Measurements from ENCODE around the gene ATG4A.
A peak's percentile ranks its signal among the peaks of the same experiment; 100 is the strongest.

Gene ATG4A

GRCh38 chrX:108162265-108162664 lies 70.7 kb downstream of the ATG4A start:
- in situ Hi-C loops (cut with HindIII; ENCODE audit: low pct_ligation_motif_present, low pct_unique_long_range_greater_than_20kb, low sequenced_read_pairs) = no loop called here
- DNase-seq = no peak

DNA sequence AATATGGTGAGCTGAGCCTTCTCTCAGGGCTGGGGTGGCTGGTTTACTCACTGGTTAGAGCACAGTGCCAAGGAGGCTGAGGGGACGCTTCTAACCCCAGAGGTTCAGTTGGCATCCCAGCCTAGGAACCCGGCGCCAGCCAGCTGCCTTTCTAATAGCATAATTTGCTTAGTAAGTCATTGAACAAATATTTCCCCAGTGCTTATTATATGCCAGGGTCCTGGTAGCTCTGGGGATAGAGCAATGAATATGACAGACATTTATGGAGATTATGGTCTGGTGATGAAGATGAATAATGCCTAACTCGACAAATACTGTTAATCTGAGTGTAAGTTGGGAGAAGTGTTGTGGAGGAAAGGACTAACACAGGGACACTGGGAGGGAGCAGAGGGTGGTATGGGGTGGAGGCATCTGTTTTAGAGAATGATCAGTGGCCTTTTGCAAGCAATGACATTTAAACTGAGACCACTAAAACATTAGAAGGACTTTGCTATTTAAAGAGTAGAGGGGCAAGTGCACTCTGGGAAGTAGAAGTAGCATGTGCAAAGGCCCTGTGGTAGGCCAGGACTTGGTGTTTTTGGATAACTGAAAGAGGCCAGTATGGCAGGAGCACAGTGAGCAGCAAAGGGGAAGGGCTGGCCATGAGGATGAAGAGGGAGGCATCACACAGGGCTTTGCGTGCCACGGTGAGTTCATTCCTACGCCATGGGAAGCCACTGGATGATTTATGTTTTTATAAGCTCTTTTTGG lies 71.9 kb downstream of the ATG4A start:
- DNase-seq = no peak
- in situ Hi-C loops (cut with HindIII; ENCODE audit: low pct_ligation_motif_present, low pct_unique_long_range_greater_than_20kb, low sequenced_read_pairs) = no loop called here

- in situ Hi-C loops (cut with HindIII; ENCODE audit: low pct_ligation_motif_present, low pct_unique_long_range_greater_than_20kb, low sequenced_read_pairs) = no loop called here
- peak; percentile 48 for DNase-seq
Observed at GRCh38 chrX:108165383-108166111, 74.0 kb downstream of the ATG4A start.

DNA sequence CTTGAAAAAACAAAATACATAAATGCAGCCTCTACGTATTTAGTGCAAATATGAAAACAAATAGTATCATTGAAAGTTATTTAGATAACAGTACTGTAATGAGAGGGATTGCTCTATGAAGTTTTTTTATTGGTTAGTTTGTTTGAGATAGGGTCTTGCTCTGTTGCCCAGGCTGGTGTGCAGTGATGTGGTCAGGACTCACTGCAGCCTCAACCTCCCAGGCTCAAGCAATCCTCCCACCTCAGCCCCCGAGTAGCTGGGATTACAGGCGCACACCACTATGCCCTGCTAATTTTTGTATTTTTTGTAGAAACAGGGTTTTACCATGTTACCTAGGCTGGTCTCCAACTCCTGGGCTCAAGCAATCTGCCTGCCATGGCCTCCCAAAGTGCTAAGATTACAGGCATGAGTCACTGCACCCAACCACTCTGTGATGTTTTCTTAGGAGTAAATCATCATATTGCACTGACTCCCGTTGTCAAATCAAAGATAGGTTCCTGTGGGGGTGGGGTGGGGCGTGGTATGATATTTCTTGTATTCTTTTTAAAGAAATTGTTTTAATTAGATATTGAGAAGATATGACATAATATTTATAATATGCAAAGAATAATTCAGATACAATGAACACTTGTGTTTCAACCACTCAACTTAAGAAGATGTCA lies 75.8 kb downstream of the ATG4A start:
- peak; percentile 48 for DNase-seq
- in situ Hi-C loops (cut with HindIII; ENCODE audit: low pct_ligation_motif_present, low pct_unique_long_range_greater_than_20kb, low sequenced_read_pairs) = no loop called here

- in situ Hi-C loops (cut with HindIII; ENCODE audit: low pct_ligation_motif_present, low pct_unique_long_range_greater_than_20kb, low sequenced_read_pairs) = no loop called here
- no peak for DNase-seq
Observed at GRCh38 chrX:108168961-108169740, 77.6 kb downstream of the ATG4A start.

DNA sequence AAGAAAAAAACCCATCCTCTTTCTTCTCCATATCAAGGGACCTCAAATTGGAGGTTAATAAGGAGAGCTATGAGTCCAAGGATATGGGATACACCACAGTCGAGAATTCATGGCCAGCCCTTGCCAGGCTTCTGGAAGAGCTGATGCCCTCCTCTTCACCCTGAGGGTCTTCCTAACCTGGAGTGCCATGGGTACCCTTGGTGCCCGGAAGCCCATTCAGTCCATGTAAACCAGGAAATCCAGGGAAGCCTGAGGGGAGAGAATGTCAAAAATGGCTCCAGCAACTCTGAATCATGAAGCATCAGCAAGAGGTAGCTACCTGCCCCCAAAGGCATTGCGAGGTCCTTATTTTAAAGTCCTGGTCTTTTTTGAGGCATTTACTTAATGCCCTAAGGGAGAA lies 78.2 kb downstream of the ATG4A start:
- in situ Hi-C loops (cut with HindIII; ENCODE audit: low pct_ligation_motif_present, low pct_unique_long_range_greater_than_20kb, low sequenced_read_pairs) = no loop called here
- no peak for DNase-seq

- no peak for DNase-seq
- in situ Hi-C loops (cut with HindIII; ENCODE audit: low pct_ligation_motif_present, low pct_unique_long_range_greater_than_20kb, low sequenced_read_pairs) = no loop called here
Observed at GRCh38 chrX:108171671-108172070, 80.1 kb downstream of the ATG4A start.

- DNase-seq = no peak
- in situ Hi-C loops (cut with HindIII; ENCODE audit: low pct_ligation_motif_present, low pct_unique_long_range_greater_than_20kb, low sequenced_read_pairs) = no loop called here
Observed at GRCh38 chrX:108173874-108174273, 82.3 kb downstream of the ATG4A start.

- in situ Hi-C loops (cut with HindIII; ENCODE audit: low pct_ligation_motif_present, low pct_unique_long_range_greater_than_20kb, low sequenced_read_pairs) = no loop called here
- DNase-seq = no peak
Observed at GRCh38 chrX:108177351-108178142, 86.0 kb downstream of the ATG4A start.

- no peak for DNase-seq
- in situ Hi-C loops (cut with HindIII; ENCODE audit: low pct_ligation_motif_present, low pct_unique_long_range_greater_than_20kb, low sequenced_read_pairs) = no loop called here
Observed at GRCh38 chrX:108178143-108178498, 86.5 kb downstream of the ATG4A start.

GRCh38 chrX:108186811-108187210 lies 95.2 kb downstream of the ATG4A start:
- in situ Hi-C loops (cut with HindIII; ENCODE audit: low pct_ligation_motif_present, low pct_unique_long_range_greater_than_20kb, low sequenced_read_pairs) = no loop called here
- peak; percentile 56 for DNase-seq

GRCh38 chrX:108198420-108198819 lies 106.8 kb downstream of the ATG4A start:
- no peak for DNase-seq
- in situ Hi-C loops (cut with HindIII; ENCODE audit: low pct_ligation_motif_present, low pct_unique_long_range_greater_than_20kb, low sequenced_read_pairs) = no loop called here

DNA sequence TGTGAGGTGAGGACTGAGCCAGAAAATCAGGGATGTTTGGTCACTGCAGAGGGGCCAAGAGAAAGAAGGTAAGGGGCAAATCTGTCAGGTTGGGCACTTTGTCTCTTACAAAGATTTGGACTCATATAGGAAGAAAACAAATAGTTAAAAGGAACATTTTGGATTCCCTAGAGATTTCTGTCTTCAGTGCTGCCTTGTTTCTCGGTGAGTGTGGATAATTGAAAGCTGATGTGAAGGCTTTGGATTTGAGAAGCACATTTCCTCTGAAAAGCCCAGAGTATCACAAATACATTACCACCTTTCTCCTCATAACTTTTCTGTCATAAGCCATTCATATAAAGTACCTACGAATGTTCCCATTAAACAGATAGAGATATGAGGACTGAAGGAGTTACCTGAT lies 107.5 kb downstream of the ATG4A start:
- in situ Hi-C loops (cut with HindIII; ENCODE audit: low pct_ligation_motif_present, low pct_unique_long_range_greater_than_20kb, low sequenced_read_pairs) = no loop called here
- no peak for DNase-seq

GRCh38 chrX:108199691-108200090 lies 108.1 kb downstream of the ATG4A start:
- in situ Hi-C loops (cut with HindIII; ENCODE audit: low pct_ligation_motif_present, low pct_unique_long_range_greater_than_20kb, low sequenced_read_pairs) = no loop called here
- peak; percentile 54 for DNase-seq

GRCh38 chrX:108203540-108203939 lies 112.0 kb downstream of the ATG4A start:
- in situ Hi-C loops (cut with HindIII; ENCODE audit: low pct_ligation_motif_present, low pct_unique_long_range_greater_than_20kb, low sequenced_read_pairs) = no loop called here
- DNase-seq = no peak
